Measurements from ENCODE around the gene LHX4. TPM values are rescaled to one million over a fixed set of nuclear protein-coding genes. Genes with fewer than 3 reads are reported as not detected.
A peak's percentile ranks its signal among the peaks of the same experiment; 100 is the strongest.

LHX4 gene
- total and polyA plus RNA-seq, 8 donors = 0.03 to 0.19 (median 0.12) TPM; not detected in 3

DNA sequence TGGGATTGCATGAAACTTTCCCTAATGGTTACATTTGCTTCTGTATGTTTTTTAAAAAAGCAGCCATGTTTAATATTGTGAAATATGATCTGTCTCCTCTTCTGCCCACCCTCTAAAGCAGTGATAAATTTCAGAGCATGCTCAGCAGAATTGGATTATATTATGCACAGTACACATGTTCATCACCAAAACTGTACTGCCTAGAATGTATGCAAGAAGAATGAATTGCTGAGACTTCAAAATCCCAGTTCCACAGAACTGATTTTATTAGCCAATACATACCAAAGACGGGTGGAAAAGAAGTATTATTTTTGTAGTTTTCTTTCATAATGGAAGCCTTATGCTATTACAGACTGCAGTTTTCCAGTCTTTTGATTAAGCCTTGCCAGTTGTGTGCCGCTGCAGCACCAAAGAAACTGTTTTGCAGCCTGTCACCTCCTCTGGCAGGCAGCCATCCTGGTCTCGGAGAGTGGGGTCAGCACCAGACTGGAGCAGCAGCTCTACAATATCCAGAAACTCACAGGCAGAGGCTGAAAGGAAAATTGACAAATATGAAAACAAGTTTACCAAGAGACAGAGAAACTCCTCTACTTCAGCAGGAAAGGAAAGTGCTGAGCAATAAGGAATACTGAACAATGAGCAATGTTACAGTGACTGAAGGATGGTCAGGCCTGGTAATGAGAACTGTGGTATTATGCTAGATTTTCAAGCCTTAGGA lies 58.1 kb downstream of the LHX4 start:
- Histone ChIP-seq H3K27me3 (no peaks in the 10 kb centered on the region), H3K36me3 (no peaks in the 10 kb centered on the region), H3K4me3 (no peak overlapping the region), H3K9me3 (no peaks in the 10 kb centered on the region), H3K4me1 (peaks cover 0 to 3% (median 0%) of the 10 kb centered on the region in 3 donors), H3K27ac (no peak overlapping the region)
- 79 to 84% methylated on average over 3 of the region's 3 CpGs for WGBS, 2 donors
- peak in 2 of 4 donors; percentile 38 to 39 for ATAC-seq
- no peak for DNase-seq
- TF ChIP-seq, protein P1, sequence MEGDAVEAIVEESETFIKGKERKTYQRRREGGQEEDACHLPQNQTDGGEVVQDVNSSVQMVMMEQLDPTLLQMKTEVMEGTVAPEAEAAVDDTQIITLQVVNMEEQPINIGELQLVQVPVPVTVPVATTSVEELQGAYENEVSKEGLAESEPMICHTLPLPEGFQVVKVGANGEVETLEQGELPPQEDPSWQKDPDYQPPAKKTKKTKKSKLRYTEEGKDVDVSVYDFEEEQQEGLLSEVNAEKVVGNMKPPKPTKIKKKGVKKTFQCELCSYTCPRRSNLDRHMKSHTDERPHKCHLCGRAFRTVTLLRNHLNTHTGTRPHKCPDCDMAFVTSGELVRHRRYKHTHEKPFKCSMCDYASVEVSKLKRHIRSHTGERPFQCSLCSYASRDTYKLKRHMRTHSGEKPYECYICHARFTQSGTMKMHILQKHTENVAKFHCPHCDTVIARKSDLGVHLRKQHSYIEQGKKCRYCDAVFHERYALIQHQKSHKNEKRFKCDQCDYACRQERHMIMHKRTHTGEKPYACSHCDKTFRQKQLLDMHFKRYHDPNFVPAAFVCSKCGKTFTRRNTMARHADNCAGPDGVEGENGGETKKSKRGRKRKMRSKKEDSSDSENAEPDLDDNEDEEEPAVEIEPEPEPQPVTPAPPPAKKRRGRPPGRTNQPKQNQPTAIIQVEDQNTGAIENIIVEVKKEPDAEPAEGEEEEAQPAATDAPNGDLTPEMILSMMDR (IDR thresholded peaks at IDR 0.05) = no peak
- intact Hi-C loops (cut with DNase I) = no loop called here
- FAIRE-seq = no peak

DNA sequence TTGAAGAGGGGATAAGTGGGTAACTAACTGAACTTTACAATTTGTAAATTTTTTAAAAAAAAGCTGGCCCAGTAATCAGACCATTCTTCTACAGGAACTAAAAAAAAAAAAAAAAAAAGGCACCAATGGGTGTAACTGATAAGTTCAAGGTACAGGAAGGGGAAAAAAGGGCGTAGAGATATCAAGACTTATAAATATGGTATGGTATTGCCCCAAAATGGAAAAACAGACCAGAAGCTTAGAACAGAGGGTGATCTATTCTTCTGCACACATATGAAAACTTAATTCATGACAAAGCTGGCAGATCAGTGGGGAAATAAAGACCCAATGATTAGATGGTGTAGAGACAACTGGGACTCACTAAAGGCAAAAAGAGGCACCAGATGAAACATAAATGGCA lies 58.9 kb downstream of the LHX4 start:
- ATAC-seq (no peak), DNase-seq (no peak), FAIRE-seq (no peak)
- H3K4me1 ChIP-seq = peaks cover 0 to 3% (median 0%) of the 10 kb centered on the region in 3 donors
- TF ChIP-seq, protein P1 (IDR thresholded peaks at IDR 0.05) = no peak
- WGBS, 2 donors = 81 to 93% methylated on average over 1 of the region's 1 CpG
- no peak overlapping the region for H3K27ac ChIP-seq
- H3K27me3 ChIP-seq = no peaks in the 10 kb centered on the region
- no peaks in the 10 kb centered on the region for H3K36me3 ChIP-seq
- H3K9me3 ChIP-seq = no peaks in the 10 kb centered on the region
- no peak overlapping the region for H3K4me3 ChIP-seq
- intact Hi-C loops (cut with DNase I) = no loop called here

DNA sequence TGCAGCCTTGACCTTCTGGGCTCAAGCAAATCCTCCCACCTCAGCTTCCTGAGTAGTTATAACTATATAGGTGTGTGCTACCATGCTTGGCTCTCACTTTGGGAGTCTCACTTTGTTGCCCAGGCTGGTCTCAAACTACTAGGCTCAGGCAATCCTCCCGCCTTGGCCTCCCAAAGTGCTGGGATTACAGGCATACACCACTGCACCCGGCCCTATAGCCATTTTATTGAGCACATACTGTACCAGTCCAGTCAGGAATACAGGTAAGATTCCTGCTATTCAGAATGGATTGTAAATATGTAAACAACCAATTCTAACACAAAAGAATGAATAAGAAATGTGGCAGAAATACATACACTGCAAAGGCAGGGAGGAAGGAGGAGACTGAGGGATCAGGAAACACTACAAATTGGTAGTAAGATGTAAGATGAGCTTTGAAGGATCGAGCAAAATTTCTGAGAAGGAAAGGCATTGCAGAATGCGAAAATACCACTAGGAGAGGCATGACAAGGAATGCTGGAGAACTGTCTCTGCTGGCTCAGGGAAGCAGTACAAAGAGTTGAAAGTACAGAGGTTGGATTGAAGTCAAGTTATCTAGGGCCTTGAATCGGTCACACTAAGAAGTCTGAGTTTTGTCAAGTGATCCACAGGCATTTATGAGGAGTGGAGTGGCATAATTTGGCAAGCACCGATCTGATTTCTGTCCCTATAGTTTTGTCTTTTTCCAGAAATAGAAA lies 60.4 kb downstream of the LHX4 start:
- no peaks in the 10 kb centered on the region for H3K27me3 ChIP-seq
- no peak for ATAC-seq
- no peaks in the 10 kb centered on the region for H3K9me3 ChIP-seq
- H3K27ac ChIP-seq = no peak overlapping the region
- no peaks in the 10 kb centered on the region for H3K36me3 ChIP-seq
- FAIRE-seq = no peak
- H3K4me3 ChIP-seq = no peak overlapping the region
- H3K4me1 ChIP-seq = peaks cover 0 to 3% (median 0%) of the 10 kb centered on the region in 3 donors
- TF ChIP-seq, protein P1 (IDR thresholded peaks at IDR 0.05) = no peak
- intact Hi-C loops (cut with DNase I) = no loop called here
- 90 to 95% methylated on average over 6 of the region's 6 CpGs for WGBS, 2 donors
- DNase-seq = no peak

DNA sequence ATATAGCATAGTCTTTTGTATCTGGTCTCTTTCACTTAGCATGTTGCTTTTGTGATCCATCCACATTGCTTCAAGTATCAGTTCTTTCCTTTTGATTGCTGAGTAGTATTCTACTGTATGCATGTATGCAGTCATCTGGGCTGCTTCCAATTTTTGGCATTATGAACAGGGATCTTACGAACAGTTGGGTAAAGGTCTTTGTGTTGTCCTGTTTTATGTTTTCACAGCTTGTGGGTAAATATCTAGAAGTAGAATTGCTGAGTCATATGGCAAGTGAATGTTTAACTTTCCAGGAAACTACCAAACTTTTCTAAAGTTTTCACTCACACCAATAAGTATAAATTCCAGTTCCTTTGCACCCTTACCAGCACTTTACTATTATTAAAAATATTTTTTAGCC lies 60.9 kb downstream of the LHX4 start:
- Histone ChIP-seq H3K4me1 (peaks cover 0 to 3% (median 0%) of the 10 kb centered on the region in 3 donors), H3K27me3 (no peaks in the 10 kb centered on the region), H3K36me3 (no peaks in the 10 kb centered on the region), H3K27ac (no peak overlapping the region), H3K4me3 (no peak overlapping the region), H3K9me3 (no peaks in the 10 kb centered on the region)
- TF ChIP-seq, protein P1 (IDR thresholded peaks at IDR 0.05) = no peak
- 19% methylated on average over 1 of the region's 1 CpG for WGBS, 2 donors
- FAIRE-seq (no peak), DNase-seq (no peak), ATAC-seq (peak in 3 of 4 donors; percentile 54 to 66 (median 57))
- intact Hi-C loops (cut with DNase I) = no loop called here

DNA sequence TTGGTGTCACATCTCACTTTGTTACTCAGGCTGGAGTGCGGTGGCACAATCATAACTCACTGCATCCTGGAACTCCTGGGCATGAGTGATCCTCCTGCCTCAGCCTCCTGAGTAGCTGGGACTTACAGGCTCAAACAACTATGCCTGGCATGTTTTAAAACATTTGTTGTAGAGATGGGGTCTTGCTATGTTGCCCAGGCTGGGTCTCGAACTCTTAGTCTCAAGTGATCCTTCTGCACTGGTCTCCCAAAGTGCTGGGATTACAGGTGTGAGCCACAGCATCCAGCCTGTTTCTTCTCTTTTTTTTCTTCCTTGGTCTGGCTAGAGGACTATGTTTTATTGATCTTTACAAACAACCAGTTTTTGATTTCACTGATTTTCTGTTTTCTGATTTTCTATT lies 64.6 kb downstream of the LHX4 start:
- Histone ChIP-seq H3K27ac (no peak overlapping the region), H3K4me1 (peaks cover 0 to 3% (median 0%) of the 10 kb centered on the region in 3 donors), H3K27me3 (no peaks in the 10 kb centered on the region), H3K4me3 (no peak overlapping the region), H3K36me3 (no peaks in the 10 kb centered on the region), H3K9me3 (no peaks in the 10 kb centered on the region)
- intact Hi-C loops (cut with DNase I) = no loop called here
- WGBS, 2 donors = 98% methylated on average over 2 of the region's 2 CpGs
- TF ChIP-seq, protein P1 (IDR thresholded peaks at IDR 0.05) = no peak
- DNase-seq (no peak), ATAC-seq (no peak), FAIRE-seq (no peak)
